Mucosa of rectum (tissue), 2 donors: ENCODE data around the gene SNTN.
"Not testable (repeated sequence)": the region's sequence is repeated elsewhere in the genome, so short reads cannot be mapped to it uniquely, and the experiment has no call there.

Source experiments
- H3K27ac ChIP-seq, 2 donors: one replicate each; pipeline ENCODE4 v1.7.0; 2013; ENCODE audit warnings: inconsistent platforms in 2 of 2, low read depth in 2 of 2, low read length in 2 of 2
- H3K27me3 ChIP-seq, 2 donors: one replicate each; pipeline ENCODE4 v1.7.0; 2013; ENCODE audit warnings: low read length in 2 of 2; ENCODE audit not compliant: control insufficient read depth in 2 of 2, insufficient read depth in 2 of 2
- H3K36me3 ChIP-seq, 2 donors: one replicate each; pipeline ENCODE4 v1.7.0; 2013; ENCODE audit warnings: low read length in 2 of 2; ENCODE audit not compliant: control insufficient read depth in 2 of 2, insufficient read depth in 2 of 2
- H3K4me1 ChIP-seq, 2 donors: one replicate each; pipeline ENCODE4 v1.7.0; 2013; ENCODE audit warnings: low read length in 2 of 2, mild to moderate bottlenecking in 1 of 2; ENCODE audit not compliant: control insufficient read depth in 2 of 2, insufficient read depth in 2 of 2
- H3K4me3 ChIP-seq, 2 donors: one replicate each; pipeline ENCODE4 v1.7.0; 2013; ENCODE audit warnings: low read length in 2 of 2
- H3K9ac ChIP-seq, 2 donors: one replicate each; pipeline ENCODE4 v1.7.0; 2013; ENCODE audit warnings: low read length in 2 of 2, low read depth in 1 of 2, mild to moderate bottlenecking in 1 of 2
- H3K9me3 ChIP-seq, 2 donors: one replicate each; pipeline ENCODE4 v1.7.0; 2013; ENCODE audit warnings: low read length in 2 of 2; ENCODE audit not compliant: control insufficient read depth in 2 of 2
- donor health status: healthy.
- donor health status: Normal muscosa, but diverticular disease.

Gene SNTN

DNA sequence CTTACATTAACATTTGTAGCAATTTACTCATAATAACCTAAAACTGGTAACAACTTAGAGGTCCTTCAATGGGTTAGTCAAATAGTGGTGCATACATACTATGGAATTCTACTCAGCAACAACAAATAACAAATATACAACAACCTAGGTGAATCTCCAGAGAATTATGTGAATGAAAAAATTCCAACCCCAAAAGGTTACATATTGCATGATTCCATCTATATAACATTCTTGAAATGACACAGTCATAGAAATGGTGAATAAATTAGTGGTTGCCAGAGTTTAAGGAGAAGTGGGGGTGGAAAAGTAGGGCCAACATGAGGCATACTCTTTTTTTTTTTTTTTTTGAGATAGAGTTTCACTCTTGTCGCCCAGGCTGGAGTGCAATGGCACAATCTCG lies 12.7 kb upstream of the SNTN start:
- Histone ChIP-seq H3K36me3 (no peaks in the 10 kb centered on the region), H3K9me3 (no peaks in the 10 kb centered on the region), H3K27me3 (no peaks in the 10 kb centered on the region), H3K9ac (no peak overlapping the region), H3K4me3 (no peak overlapping the region), H3K4me1 (no peaks in the 10 kb centered on the region), H3K27ac (no peak overlapping the region)

DNA sequence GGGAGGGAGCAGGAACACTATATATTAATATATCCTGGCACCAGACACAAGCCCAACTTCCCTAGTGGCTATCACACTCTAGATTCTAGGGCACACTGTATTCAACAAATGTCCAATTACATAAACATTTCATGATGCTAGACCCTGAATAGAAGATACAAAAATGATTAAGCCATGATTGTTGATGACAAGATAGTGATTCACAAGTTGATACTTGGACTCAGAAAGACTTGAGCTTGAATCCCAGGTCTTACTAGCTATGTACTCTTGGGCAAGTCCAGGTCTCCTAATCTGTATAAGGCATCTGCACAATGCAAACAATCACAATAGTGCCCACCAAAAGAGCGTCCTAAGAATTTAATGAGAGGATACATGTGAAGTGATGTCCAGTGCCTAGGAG lies 10.0 kb upstream of the SNTN start:
- Histone ChIP-seq H3K9ac (no peak overlapping the region), H3K4me3 (no peak overlapping the region), H3K27me3 (no peaks in the 10 kb centered on the region), H3K4me1 (no peaks in the 10 kb centered on the region), H3K27ac (no peak overlapping the region), H3K9me3 (no peaks in the 10 kb centered on the region), H3K36me3 (no peaks in the 10 kb centered on the region)

DNA sequence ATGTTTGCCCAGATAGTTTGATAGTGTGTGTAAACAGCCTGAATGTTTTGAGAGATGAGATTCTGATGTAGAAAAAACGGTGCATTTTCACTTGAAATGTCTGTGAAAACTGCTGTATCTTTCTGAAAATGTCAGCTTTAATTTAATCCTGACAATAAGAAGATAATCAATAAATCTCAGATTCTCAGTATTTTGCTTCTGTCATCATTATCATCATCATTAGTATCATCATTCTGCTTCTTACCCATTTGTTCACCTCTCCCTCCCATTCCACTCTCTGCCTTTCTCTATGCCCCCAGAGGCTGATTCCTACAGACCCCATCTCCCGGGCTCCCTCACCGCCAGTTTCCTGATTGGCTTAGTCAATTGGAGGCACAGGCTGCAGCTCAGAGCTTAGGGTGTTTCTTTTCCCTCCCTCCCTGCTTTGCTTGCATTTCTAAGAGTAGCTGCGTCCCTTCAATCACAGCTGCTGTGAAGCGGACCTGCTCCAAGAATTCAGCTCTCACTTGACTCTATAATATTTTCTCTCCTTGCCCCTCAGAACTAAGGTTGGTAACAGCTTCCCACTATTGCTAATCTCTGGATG lies 8.2 kb upstream of the SNTN start:
- H3K9ac ChIP-seq, result peak overlapping the region in 1 of 2 donors; percentile 24
- no peaks in the 10 kb centered on the region for H3K4me1 ChIP-seq
- no peaks in the 10 kb centered on the region for H3K27me3 ChIP-seq
- H3K9me3 ChIP-seq, result no peaks in the 10 kb centered on the region
- no peak overlapping the region for H3K27ac ChIP-seq
- H3K4me3 ChIP-seq, result peak overlapping the region in 1 of 2 donors; percentile 41
- H3K36me3 ChIP-seq, result no peaks in the 10 kb centered on the region

DNA sequence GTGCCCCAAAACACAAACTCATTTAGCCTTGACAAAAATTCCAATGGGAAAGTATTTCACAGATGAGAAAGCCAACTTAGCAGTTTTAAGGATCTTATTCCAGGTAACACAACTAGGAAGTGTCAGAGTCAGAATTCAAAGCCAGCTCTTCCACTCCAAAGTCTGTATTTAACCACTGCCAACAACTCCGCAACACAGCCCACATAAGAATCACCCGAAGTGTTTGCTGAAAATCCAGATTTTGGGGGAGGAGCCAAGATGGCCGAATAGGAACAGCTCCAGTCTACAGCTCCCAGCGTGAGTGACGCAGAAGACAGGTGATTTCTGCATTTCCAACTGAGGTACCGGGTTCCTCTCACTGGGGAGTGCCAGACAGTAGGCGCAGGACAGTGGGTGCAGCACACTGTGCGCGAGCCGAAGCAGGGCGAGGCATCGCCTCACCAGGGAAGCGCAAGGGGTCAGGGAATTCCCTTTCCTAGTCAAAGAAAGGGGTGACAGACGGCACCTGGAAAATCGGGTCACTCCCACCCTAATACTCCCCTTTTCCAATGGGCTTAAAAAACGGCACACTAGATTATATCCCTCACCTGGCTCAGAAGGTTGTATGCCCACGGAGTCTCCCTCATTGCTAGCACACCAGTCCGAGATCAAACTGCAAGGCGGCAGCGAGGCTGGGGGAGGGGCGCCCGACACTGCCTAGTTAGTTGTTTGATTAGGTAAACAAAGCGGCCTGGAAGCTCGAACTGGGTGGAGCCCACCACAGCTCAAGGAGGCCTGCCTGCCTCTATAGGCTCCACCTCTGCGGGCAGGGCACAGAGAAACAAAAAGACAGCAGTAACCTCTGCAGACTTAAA lies 7.3 kb upstream of the SNTN start:
- Histone ChIP-seq H3K27ac (peak overlapping the region; percentile 29 to 43), H3K4me3 (peak overlapping the region; percentile 60 to 61)
- not testable (repeated sequence) for H3K36me3 ChIP-seq

DNA sequence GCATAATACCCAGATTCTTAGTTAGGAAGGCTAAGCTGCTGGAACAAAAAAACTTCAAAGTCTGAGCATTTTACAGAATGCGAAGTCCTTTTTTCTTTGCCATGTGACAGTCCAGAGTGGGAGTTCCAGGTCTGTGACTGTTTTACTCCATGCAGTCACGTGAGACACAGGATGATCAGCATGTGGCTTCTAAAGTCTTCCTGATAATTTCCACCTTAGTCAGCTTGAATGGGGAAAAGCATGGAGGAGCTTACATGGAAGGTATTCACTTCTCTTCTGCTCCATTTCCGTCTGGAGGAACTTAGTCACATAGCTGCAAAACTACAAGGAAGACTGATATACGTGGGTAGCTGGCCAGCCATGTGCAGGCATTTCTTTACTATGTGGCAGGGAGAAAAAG lies 1.7 kb downstream of the SNTN start:
- Histone ChIP-seq H3K9ac (no peak overlapping the region), H3K4me1 (no peaks in the 10 kb centered on the region), H3K36me3 (no peaks in the 10 kb centered on the region), H3K27me3 (no peaks in the 10 kb centered on the region), H3K9me3 (no peaks in the 10 kb centered on the region), H3K4me3 (no peak overlapping the region), H3K27ac (no peak overlapping the region)

More for the DNA sequence above, 7.3 kb upstream of the SNTN start:
- not testable (repeated sequence) for H3K4me1 ChIP-seq, H3K27me3 ChIP-seq, H3K9me3 ChIP-seq
- H3K9ac ChIP-seq, result peak overlapping the region; percentile 24 to 54

DNA sequence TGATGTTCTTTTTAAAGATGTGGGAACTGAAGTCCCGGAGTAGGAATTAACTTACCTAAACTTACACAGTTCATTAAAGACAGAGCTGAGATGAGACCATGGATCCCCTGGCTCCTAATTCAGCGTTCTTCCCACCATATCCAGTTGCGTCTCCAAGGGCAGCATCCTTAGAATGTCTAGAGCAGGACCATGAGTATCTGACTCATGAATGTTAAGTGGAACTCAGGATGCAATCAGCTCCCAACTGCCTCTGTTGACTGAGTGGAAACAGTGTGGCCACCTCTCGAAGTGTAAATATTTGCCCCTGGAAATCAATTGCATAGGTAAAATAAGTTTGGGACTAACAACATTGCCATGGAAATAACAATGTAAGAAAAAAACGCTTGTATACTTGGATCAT lies 2.5 kb downstream of the SNTN start:
- Histone ChIP-seq H3K27me3 (no peaks in the 10 kb centered on the region), H3K9ac (no peak overlapping the region), H3K27ac (no peak overlapping the region), H3K9me3 (no peaks in the 10 kb centered on the region), H3K36me3 (no peaks in the 10 kb centered on the region), H3K4me1 (no peaks in the 10 kb centered on the region), H3K4me3 (no peak overlapping the region)

DNA sequence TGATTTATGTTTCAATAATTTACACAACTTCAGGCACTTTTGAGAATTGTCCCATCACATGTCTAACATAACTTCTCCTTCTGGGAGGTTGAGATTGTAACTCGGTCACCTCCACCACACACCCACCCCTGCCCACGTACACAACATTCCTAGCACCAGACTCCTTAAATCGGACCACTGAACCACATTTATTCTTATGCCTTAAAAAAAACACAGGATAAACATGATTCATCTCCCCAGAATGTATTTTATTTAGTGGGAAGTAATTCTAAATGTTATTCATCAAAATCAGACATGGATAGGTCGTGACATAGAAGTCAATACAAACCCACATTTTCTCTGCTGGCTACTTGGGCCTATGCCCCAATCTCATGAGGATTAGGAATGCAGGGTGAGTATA lies 3.0 kb downstream of the SNTN start:
- no peak overlapping the region for H3K9ac ChIP-seq
- no peaks in the 10 kb centered on the region for H3K27me3 ChIP-seq
- H3K4me3 ChIP-seq, result no peak overlapping the region
- H3K36me3 ChIP-seq, result no peaks in the 10 kb centered on the region
- no peaks in the 10 kb centered on the region for H3K4me1 ChIP-seq
- no peak overlapping the region for H3K27ac ChIP-seq
- H3K9me3 ChIP-seq, result no peaks in the 10 kb centered on the region

DNA sequence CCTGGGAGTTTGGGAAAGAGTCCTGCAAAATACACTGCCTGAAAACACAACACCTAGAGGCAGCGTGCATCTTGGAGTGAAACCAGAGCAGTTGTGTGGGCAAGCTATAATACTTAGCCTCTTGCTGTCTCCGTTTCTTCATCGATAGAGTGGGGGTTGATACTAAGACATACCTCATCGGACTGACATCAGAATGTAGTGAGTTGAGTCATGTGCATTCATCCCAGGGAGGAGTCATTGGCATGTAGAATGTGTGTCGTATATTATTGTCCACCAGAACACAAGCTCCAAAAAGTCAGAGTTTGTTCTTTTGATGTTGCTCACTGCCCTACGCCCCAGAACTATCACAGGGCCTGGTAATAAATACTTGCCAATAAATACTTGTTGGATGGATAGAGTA lies 4.3 kb downstream of the SNTN start:
- Histone ChIP-seq H3K4me1 (no peaks in the 10 kb centered on the region), H3K9me3 (no peaks in the 10 kb centered on the region), H3K27me3 (no peaks in the 10 kb centered on the region), H3K36me3 (no peaks in the 10 kb centered on the region), H3K9ac (no peak overlapping the region), H3K27ac (no peak overlapping the region), H3K4me3 (no peak overlapping the region)

DNA sequence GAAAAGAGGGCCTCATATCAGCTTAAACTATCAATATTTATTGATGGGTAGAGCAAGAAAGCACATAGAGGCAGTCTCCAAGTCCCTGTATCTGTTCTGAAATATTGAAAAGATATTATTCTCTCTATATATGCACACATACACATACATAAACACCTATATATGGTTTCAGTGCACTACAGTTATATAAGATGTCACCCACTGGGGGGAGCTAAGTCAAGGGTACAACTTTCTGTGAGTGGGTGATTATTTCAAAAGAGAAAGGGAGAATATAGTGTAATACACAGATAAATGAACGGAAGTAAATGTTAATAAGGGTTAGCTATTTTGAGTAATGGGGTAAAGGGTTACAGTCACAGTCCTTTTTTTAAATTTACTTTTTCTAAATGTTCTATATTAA lies 8.8 kb downstream of the SNTN start:
- Histone ChIP-seq H3K4me1 (no peaks in the 10 kb centered on the region), H3K27me3 (no peaks in the 10 kb centered on the region), H3K9me3 (no peaks in the 10 kb centered on the region), H3K9ac (no peak overlapping the region), H3K27ac (no peak overlapping the region), H3K4me3 (no peak overlapping the region), H3K36me3 (no peaks in the 10 kb centered on the region)

DNA sequence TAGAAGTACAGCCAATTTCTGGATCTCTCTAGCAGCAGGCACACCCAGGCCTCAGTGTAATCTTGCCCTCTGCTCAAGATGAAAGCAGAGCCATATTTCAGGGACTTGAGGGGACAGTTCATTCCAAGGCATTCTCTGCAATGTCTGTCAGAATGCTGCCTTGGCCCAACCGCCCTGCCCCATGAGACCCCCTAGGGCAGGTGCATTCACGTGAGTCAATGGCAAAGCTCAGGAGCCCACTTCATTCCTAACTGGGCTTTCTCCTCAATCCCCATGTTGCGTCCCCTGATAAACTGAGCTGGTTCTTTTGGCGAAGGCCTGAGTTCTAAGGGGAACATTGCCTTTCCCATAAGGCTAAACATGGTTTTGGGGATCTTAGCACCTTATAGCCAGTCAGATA lies 9.5 kb downstream of the SNTN start:
- H3K9ac ChIP-seq, result no peak overlapping the region
- no peak overlapping the region for H3K4me3 ChIP-seq
- H3K4me1 ChIP-seq, result no peaks in the 10 kb centered on the region
- H3K27me3 ChIP-seq, result no peaks in the 10 kb centered on the region
- H3K27ac ChIP-seq, result no peak overlapping the region
- no peaks in the 10 kb centered on the region for H3K9me3 ChIP-seq
- no peaks in the 10 kb centered on the region for H3K36me3 ChIP-seq
